GM19099 (cell line): ENCODE results near the gene TMEM37.

Experiments used
- POLR2A ChIP-seq: IDR thresholded peaks from 3 replicates; pipeline ENCODE4 v1.6.1; 2011; ENCODE audit warnings: low read depth; ENCODE audit not compliant: insufficient read length; ENCODE audit errors: extremely low read depth

TMEM37 gene, protein sequence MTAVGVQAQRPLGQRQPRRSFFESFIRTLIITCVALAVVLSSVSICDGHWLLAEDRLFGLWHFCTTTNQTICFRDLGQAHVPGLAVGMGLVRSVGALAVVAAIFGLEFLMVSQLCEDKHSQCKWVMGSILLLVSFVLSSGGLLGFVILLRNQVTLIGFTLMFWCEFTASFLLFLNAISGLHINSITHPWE

DNA sequence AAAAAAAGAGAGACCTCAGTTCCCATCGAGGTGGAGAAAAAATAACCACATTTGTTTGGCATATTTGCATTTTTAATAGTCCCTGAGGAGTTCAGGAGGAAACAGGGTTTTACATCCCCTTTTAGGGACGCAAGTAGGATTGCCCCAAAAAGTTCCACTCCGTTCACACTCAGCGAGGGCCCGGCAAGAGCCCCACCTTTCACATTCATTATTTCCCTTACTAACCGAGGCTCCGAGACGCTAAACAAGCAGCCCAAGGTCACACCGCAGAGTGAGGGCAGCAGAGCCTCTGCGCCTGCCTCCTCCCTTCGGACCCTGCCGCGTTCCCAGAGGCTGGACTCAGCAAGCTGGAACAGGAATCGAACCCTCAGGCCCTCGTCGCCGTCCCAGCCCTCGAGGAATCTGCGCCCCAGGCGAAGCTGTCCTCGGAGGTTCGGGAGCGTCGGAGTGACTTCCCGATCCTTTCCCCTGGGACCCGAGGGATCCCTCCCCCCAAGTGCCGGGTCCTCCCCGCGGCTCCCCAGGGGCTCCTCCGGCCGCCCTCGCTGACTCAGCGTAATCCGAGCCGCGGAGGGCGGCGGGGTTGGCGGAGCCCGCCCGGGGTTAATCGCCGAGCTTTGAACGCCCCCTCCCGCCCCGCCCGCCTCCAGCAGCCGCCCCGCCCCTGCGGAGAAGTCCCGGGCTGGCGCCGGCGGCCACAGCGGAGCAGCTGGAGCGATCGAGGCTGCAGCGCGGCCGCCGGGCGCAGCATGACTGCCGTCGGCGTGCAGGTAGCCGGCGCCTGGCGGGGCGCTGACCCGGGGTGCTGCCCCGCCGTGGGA lies at the start of gene TMEM37:
Gene TMEM37, plus strand, starts transcription at position 700 of the 821 bp plus-strand sequence. Its CDS starts 50 bp downstream, at position 750.
- TF ChIP-seq POLR2A, result peak; percentile 39

DNA sequence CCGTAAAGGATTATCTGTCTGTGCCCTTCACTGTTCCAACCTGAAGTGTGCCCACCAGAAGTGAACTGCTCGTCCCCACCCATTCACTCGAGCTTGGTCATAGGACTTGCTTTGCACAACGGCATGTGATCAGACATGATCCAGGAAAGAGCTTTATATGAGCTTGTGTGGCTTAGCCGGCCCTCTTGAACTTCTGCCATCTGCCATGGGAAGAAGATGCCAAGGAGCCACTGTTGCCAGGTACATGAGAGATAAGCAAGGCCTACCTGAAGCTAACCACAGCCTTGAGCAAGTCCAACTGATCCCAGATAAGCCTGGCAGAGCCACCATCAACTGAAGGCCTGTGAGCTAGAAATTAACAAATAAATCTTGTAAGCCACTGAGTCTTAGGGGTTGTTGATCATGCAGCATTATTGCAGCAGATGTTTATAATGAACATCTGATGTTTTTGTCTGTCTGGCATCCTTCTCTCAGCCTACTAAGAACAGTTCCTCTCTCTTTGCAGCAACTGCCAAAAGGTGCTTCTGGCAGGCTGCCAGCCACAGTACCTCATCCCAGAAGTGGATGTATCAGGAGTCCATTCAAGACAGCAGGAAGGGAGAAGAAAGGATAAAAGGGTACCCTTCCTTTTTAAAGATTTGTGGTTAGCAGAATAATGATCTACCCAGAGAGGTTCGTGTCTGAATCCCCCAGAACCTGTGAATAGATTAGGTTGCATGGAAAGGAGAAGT lies 48.1 kb upstream of the TMEM37 start:
- TF ChIP-seq POLR2A, result no peak

DNA sequence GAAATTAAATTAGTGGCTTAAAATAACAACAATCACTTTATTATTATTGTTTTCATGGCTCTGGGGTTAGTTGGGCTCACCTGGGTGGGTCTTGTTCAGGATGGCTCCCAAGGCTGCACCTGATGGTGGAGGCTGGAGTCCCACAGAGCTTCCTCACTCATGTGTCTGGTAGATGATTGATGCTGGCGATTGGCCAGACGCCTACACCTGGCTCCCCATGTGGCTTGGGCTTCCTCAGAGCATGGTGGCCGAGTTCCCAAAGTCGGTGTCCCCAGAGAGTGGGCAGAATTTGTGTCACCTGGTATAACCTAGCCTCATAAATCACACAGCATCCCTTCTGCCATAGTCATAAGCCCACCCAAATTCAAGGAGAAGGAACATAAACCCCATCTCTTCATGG lies 46.7 kb upstream of the TMEM37 start:
- no peak for TF ChIP-seq POLR2A

DNA sequence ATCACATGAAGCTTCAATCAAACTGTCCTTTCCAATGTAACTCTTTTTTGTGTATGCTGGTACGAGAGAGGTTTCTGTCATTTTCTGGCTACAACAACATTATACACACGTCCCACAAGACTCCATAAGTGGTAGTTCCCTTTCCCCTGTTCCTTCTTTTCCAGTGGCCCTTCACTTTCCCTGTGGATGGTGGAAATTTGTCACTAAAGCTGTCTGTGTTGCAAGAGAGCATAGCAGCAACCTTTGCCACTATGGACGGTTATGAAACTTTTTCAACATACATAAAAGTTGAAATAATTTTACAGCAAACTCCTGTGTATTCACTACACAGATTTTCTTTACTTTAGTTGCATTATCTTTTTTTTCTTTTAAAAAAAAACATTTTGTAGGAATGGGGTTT lies 46.2 kb upstream of the TMEM37 start:
- no peak for TF ChIP-seq POLR2A

DNA sequence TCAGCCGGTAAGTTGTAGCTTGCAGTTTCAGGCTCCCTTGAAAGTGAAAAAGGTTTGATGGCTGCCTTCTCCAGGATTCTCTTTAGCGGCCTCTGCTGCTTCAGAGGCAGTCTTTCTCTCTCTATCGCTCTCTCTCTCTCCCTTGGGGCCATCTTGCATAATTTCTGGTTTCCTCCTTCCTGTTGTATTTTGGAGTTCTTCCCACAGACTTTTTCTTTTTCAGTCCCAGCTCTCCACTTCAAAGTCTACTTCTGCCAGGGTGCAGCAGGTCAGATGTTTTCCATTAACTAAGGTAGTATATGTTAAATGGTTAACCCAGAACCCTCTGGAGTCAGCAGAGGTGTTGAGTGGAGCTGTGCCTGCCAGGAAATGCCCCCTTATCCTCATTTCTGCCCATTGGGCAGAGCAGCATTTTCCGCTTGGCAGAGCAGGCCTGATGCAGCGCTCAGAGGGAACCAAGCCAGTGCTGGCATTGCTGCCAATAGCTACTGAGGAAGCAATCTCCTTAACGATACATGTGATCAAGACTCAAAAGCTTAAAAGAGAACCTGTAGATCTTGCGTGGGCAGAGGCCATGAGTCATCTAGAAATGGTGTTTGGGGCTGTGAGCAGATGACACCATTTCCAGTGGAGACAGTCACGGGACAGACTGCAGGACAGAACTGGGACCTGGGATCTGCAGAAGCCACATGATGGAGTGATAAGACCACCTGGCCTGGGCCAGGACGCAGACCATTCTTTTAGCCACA lies 44.1 kb upstream of the TMEM37 start:
- peak; percentile 19 for TF ChIP-seq POLR2A

DNA sequence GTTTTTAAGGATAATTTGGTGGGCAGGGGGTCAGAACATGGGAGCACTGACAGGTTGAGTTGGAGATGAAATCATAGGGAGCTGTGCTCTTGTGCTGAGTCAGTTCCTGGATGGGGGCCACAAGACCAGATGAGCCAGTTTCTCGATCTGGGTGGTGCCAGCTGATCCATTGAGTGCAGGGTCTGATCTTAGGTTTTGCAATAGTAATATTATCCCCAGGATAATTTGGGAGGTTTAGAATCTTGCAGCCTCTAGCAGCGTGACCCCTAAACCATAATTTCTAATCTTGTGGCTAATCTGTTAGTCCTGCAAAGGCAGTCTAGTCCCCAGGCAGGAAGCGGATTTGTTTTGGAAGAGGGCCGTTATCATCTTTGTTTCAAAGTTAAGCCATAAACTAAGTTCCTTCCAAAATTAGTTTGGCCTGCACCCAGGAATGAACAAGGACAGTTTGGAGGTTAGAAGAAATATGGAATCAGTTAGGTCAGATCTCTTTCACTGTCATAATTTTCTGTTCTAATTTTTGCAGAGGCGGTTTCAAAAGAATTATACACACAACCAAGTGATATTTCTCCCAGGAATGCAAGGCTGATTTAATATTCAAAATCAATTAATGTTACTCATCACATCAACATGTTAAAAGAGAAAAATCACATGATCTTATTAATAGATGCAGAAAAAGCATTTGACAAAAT lies 41.9 kb upstream of the TMEM37 start:
- TF ChIP-seq POLR2A, result no peak

DNA sequence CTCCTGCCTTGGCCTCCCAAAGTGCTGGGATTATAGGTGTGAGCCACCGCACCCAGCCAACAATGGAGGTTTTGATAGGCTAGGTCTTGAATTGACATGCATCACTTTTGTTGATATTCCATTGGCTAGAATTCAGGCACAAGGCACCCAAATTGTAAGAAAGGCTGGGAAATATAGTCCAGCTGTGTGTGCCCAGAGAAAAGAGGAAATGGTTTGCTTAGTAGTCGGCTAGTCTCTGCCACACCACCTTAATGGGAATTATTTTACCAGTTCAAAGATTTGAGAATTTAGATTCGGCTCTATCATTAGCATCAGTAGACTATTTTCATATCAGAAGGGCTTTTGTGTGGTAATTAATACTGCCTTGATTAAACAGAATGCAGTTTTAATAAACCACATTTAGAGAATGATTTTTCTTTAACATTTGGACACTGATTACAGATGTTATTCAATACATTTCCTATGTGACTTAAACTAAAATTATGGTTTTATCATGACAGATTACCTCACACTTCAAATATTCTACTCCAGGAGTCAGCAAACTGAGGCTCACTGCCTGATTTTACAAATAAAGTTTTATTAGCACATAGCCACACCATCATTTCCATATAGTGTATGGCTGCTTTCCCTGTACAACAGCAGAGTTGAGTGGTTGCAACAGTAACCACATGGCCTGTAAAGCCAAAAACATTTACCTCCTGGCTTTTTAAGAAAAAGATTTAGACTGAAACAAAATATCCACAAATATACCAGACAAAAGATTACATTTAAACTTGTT lies 37.5 kb upstream of the TMEM37 start:
- no peak for TF ChIP-seq POLR2A

DNA sequence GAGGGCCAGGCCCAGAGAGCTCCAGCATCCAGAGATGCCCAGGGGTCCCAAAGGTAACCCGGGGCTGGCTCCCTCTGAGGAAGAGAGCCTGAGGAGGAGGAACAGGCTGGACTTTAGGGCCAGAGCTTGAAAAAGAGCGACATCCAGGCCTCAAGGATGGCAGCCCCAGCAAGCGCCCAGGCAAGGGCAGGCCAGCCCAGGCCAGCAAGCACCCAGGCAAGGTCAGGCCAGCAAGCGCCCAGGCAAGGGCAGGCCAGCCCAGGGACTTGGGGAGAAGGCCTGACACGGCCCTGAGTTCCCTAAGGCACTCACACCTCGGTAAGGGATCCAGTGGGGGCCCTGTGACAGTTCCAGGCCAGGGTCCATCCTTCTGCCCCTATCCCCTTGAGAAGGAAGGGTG lies 34.5 kb upstream of the TMEM37 start:
- TF ChIP-seq POLR2A, result no peak

DNA sequence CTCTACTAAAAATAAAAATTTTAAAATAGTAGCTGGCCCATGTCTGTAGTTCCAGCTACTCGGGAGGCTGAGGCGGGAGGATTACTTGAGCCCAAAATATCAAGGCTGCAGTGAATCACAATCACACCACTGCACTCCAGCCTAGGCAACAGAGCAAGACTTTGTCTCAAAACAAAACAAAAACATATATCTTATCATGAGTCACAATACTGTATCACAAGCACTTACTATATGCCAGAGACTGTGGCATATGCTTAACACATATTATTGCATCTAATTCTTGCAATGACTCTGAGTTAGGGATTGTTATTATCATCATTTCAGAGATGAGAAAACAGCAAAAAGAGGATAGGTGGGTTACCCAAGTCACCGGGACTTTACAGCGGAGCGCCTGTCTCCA lies 29.5 kb upstream of the TMEM37 start:
- TF ChIP-seq POLR2A, result no peak

DNA sequence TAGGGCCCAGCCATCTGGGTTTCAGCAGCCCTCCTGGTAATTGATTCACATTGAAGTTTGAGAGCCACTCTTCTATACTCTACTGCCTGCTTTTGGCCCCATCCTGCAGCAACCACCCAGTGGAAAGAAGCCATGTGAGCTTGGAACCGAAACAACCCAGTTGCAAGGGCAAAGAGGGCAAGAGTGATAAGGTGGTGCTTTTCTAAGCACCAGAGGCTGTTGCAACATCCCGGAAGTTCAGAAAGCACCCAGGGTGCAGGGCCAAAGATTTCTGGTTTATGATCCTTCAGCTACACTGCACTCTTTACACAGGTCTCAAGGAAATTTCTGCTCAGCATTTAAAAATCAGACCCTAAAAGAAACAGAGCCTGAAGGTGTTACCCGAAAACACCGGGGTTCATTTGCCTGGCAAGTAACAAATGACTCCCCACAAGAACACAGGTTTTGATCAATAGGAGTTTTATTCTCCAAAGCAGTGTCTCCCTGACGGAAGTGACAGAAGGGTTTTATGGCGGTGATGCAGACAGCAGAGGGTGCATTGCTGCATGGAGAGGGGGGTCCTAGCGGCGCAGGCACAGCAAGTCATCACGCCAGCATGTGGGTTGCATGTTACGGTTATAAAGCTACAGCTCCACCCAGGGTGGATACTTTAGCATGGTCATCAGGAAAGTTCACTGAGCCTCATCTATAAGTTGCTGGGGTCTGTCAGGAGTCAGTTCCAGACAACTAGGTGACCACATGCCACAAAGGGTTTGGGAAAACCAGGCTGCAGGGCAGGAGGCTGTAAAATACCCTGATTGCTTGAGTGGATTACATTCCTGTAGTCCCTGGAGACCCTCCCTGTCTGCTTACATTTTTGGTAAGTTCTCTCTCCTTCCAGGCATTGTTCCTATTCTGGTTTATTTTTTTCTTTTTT lies 28.8 kb upstream of the TMEM37 start:
- no peak for TF ChIP-seq POLR2A

DNA sequence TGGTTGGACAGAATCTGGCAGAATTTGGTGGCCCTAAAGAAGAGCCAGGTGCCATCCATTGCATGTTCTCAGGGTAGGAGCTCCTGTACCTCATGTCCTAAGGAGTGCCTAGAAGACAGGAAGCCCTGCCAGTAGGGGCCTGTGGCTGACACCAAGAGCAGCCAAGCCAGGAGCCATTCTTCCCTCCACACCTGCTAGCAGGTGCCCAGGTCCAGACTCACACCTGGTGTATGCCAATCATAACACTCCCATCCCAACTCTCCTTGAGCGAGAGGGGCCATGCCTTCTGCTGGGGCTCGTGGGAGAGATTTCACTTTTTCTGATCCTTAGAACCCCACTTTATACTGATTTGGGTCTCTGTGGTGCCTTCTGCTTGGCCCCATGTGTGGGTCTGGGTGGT lies 26.5 kb upstream of the TMEM37 start:
- TF ChIP-seq POLR2A, result no peak

DNA sequence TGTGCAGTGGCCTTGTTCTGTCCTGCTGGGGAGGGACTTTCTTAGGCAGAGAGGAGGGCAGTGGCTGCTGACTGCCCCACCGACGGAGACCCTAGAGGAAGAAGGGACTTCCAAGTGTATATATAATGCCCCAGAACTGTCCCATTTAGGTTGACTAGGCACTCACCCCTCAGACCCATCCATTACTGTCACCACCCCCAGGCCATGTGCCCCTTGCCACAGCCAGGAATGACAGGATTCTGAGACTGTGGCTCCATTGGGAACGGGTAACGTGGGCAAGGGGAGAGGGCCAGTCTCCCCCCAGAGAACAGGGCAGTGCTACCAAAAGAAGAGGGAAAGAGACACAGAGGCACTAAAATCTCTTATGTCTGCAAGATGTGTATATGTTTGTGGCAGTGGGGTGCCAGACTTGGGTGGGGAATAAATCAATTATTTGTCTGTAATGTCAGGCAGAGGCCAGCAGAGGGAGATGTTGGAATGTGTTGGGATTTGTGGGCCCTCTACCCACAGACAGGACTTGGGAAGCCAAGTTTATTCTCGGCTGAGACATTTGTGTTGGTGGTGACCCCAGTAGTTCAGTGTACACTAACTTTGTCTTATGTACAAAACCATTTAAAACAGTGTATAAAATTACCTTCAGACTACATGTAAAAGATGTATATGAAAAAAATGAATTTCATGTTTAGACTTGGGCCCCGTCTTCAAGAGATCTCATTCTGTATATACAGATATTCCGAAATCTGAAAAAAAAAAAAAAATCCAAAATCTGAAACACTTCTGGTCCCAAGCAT lies 24.0 kb upstream of the TMEM37 start:
- TF ChIP-seq POLR2A, result no peak
